Non-pigmented ciliary epithelial cell (primary cell): ENCODE data around the gene ZCCHC17.
"Not testable (repeated sequence)": the region's sequence is repeated elsewhere in the genome, so short reads cannot be mapped to it uniquely, and the experiment has no call there.

Experiments used
- DNase-seq: peaks from one replicate; pipeline ENCODE4 v3.0.0-alpha.2; 2010; ENCODE audit warnings: low read depth

Gene ZCCHC17, protein sequence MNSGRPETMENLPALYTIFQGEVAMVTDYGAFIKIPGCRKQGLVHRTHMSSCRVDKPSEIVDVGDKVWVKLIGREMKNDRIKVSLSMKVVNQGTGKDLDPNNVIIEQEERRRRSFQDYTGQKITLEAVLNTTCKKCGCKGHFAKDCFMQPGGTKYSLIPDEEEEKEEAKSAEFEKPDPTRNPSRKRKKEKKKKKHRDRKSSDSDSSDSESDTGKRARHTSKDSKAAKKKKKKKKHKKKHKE

DNA sequence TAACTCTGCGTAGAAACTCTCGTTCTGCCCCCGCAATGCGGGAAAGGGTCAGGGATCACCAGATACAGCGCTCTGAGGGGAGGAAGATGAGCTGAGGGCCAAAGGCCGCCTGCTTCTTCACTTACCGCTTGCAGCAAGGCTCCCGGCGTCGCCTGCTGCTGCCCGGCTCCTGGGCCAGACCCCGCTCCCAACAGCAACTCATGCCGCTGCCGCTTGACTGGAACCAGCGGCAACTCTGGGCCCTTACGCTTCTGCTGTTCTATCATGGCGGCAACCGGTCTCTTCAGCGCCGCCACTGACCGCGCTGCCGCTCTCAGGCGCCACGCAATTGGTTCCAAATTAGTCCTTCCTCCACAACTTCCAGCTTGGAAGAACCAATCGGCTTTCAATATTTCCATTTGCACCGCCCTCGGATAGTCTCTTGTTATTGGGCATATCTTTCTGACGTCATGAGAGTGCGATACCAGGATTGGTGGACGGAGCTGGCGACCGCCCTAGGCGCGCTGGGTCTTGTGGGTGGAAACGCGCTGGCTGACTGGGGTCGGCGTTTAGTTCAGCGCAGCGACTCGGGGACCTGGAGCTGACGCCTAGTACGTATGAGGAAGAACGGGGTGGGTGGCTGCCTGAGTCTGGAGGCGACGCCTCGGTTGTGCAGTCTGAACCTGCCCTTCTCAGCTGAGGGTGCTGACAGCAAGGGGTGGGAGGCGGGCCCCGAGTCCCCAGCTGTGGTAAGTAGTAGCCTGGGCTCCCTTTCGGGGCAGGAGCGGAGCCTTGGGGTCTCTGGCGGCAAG, at the start of gene ZCCHC17, which contains the start of gene SNRNP40:
ZCCHC17 (plus strand) TSS at position 547 of the 791 bp plus-strand sequence. CDS start 13,067 bp downstream, outside the sequence.
SNRNP40 (minus strand) TSS at position 303 of the 791 bp plus-strand sequence; CDS start at position 266, 37 bp downstream.
- DNase-seq = peak; percentile 97

DNA sequence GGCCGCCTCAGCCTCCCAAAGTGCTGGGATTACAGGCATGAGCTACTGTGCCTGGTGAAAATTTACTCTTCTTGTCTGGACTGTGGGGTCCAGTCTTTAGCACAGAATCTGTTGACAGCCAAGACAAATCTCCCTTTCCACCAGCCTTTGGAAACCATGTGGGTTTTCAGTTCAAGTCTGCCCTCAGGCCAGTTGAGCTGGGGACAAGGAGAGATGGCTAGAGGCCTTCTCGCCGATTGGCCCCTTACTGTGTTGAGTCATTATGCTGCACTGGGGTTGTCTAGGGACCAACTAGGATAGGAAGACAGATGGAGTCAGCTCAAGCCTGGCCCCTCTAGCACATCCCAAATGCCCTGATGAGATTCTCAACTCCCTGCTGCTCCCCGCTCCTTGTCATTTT, 48.6 kb upstream of the ZCCHC17 start:
- DNase-seq = no peak

DNA sequence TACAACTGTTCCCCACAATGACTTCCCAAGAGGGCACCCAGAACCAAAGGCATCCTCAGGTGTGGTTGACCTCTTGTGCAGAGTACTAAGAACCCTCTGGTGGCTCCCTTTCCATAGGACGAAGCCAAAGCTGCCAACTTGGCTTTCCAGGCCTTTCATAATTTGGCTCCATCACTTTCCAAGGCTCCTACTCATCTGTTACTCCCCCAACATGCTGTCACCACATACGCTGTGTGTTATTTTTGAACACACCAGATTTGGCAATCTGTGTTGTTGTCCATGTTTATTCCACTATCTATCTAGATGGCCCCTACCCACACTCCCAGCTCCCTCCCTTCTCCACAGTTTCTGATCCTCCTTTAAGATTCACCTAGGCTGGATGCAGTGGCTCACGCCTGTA, 47.0 kb upstream of the ZCCHC17 start:
- DNase-seq = no peak

DNA sequence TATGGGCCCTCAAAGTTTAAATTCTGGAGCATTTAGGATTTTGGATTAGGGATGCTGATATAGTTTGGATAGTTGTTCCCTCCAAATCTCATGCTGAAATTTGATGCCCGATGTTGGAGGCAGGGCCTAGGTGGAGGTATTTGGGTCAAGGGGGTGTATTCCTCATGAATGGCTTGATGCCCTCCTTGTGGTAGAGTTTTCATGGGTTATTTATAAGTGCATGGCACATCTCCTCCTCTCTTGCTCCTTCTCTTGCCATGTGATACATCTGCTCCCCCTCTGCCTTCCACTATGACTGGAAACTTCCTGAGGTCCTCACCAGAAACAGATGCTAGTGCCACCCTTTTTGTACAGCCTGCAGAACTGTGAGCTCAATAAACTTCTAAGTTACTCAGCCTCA, 39.6 kb upstream of the ZCCHC17 start:
- DNase-seq = no peak

DNA sequence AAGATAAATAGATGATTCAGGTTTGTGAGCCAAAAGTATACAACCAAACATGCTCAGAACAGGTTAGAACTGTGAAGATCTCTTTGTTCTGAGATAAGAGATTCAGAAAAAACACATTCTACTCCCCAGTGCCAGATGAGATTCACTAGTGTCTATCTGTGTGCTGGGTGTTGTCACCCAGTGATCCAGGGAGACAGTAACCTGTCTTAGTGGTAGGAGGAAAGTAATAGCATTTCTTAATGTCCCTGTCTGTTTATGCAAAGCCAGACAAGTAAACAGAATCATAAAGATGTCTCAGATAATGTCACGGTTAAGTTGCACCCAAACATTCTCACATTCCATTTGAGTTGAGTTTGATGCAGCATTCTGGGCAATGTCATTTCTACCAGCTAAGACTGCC, 38.3 kb upstream of the ZCCHC17 start:
- no peak for DNase-seq

DNA sequence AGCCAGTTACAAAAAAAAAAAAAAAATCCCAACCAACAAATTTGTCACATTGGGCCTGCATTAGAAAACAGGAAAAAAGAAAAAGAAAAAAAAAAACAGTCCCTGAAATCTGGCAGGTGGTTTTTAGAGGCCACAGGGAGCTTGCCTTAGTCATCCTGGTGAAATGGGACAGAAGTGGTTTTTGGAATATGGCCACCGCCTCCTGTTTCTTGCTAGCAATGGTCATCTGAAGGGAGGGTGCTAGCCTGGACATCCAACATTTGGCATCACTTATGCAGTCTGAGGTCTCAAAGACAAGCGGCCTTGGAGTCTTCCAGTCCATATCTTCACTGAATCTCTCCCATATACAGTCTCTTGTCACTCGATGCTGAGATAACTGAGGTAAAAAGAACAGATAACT, 37.1 kb upstream of the ZCCHC17 start:
- DNase-seq = no peak

DNA sequence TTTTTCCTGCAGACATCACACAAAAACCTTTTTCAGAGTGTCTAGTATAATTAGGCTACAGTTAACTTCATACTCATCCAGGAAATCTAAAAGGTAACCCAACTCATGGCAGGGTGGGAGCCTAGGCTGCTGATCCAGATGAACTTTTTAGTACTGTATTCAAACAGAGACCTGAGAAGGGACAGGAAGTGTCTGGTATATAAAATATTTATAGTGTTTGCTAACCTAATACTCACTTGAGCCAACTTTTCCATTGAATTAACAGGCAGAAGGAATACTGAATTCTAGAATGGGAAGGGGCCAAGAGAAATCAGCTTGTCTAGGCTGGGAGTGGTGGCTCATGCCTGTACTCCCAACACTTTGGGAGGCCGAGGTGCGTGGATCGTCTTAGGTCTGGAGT, 34.9 kb upstream of the ZCCHC17 start:
- no peak for DNase-seq

DNA sequence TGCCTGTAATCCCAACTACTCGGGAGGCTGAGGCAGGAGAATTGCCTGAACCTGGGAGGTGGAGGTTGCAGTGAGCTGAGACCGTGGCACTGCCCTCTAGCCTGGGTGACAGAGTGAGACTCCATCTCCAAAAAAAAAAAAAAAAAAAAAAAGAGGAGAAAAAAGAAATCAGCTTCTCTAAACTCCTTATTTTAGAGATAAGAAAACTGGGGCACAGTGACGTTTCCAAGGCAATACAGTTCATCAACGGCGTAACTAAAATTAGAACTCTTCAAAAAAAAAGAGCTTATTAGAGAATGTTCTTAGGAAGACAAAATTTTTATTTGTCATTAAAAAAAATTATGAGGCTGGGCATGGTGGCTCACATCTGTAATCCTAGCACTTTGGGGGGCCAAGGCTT, 34.4 kb upstream of the ZCCHC17 start:
- DNase-seq = not testable (repeated sequence)

DNA sequence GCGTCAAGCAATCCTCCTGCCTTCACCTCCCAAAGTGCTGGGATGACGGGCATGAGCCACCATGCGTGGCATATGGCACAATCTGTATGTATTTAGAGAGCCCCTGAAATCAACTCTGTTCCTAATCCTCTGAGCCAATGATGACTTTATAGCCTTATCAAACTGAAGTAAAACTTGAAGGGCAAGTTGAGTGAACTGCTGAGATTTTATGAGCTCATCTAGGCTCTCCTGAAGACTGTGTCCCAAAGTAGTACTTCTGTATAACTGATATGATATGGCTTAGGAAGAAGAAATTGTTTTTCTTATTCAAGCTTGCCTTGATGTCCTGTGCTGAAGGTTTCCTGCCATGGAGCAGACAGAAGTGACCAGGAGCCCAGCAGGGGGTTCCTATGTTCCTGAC, 33.4 kb upstream of the ZCCHC17 start:
- DNase-seq = no peak

DNA sequence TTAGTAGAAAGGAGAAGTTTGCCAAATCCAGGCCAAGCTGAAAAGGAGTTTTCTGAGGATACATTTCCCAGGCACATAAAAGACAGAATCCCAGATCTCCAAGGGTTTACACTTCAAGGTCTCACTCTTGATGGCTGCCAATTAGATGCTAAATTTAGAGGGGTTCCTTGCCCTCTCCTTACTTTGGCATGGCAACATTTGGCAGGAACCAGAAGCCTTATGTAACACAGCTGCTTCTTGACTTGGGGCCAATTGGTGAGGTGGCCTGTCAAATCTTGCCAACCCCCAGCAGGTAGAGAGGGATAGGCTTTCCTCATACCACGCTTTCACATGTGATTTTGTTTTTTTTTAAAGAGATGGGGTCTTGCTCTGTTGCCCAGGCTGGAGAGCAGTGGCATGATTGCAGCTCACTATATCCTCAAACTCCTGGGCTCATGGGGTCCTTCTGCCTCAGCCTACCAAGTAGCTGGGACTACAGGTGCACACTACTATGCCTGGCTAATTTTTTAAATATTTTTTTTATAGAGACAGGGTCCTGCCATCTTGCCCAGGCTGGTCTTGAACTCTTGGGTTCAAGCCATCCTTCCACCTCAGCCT, 31.9 kb upstream of the ZCCHC17 start:
- DNase-seq = no peak

DNA sequence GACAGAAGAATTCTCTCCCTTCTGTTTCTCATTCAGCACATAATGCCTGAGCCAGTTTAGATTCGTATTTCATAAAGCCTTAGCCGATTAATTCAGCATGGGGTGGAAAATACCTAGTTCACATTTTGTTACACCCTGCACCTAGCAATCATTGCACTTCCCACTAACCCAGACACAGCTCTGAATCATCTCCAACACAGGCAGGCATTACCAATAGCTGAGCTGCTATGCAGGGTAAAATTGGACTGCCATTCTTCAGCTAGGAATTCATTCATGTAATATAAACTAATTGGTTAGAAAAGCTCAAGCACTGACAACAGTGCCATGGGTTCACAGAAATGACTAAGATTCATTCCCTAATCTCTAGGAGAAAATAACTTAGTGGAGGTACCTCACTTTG, 30.3 kb upstream of the ZCCHC17 start:
- DNase-seq = no peak

DNA sequence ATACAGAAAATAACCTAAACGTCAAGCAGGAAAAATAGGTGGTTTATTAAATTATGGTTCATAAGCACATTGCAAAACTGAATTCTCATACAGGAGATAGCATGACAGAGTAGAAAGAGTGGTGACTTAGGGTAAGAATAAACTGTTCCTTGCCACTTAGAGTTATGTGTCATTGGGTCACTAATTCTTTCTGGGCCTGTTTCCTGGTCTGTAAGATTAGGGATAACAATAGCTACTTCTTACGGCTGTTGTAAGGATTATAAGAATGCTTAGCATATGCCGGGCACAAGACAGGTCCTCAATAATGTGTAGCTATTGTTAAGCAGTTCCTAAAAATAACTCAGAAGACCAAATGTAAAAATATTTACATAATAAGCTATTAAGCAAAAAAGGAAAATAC, 24.5 kb upstream of the ZCCHC17 start:
- DNase-seq = no peak

DNA sequence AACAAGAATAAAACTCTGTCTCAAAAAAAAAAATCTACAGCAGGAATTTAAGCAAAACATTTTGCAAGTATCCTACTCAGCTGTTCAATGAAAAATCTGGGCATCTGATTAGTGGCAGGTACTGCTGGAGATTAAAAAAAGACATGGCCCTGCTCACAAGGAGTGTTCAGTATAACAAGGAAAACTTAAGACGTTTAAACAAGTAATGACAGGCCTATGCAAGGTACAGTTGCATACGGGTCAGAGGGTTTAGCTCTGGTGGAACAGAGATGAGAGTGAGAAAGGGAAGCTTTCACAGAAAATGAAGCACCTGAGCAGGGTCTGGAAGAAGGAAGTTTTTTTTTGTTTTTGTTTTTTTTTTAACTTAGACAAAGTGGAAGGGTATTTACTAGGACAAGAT, 23.2 kb upstream of the ZCCHC17 start:
- no peak for DNase-seq

DNA sequence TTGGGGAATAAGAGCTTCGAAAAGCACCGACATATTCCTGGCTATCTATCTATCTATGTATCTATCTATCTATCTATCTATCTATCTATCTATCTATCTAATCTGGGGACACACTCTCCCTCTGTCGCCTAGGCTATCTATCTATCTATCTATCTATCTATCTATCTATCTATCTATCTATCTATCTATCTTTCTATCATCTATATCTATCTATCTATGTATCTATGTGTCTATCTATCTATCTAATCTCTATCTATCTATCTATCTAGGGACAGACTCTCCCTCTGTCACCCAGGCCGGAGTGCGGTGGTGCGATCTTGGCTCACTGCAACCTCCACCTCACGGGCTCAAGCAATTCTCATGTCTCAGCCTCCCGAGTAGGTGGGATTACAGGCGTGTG, 14.4 kb upstream of the ZCCHC17 start:
- not testable (repeated sequence) for DNase-seq

DNA sequence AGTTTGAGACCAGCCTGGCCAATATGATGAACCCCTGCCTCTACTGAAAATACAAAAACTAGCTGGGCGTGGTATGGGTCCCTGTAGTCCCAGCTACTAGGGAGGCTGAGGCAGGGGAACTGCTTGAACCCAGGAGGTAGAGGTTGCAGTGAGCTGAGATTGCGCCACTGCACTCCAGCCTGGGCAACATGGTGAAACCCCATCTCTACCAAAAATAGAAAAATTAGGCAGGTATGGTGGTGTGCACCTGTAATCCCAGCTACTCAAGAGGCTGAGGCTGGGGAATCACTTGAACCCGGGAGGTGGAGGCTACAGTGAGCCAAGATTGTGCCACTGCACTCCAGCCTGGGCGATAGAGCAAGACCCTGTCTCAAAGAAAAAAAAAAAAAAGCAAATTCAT, 9.0 kb upstream of the ZCCHC17 start:
- not testable (repeated sequence) for DNase-seq

DNA sequence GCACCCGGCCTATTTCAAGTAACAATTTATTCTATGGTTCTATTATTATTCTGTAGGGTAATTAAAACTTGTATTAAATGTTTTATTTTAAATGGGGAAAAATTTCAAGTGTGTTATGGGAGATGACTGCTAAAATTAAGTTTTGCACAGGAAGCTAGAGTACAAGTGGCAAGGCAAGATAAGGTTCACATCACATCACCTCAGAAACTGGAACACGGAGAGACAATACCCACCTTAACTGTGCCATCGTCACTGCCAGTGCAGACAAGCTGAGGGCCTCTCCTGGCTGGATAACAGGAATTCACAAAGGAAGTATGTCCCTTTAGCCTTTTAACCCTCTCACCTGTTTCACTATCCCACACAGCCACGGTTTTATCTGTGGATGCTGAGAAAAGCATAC, 7.8 kb upstream of the ZCCHC17 start:
- no peak for DNase-seq

DNA sequence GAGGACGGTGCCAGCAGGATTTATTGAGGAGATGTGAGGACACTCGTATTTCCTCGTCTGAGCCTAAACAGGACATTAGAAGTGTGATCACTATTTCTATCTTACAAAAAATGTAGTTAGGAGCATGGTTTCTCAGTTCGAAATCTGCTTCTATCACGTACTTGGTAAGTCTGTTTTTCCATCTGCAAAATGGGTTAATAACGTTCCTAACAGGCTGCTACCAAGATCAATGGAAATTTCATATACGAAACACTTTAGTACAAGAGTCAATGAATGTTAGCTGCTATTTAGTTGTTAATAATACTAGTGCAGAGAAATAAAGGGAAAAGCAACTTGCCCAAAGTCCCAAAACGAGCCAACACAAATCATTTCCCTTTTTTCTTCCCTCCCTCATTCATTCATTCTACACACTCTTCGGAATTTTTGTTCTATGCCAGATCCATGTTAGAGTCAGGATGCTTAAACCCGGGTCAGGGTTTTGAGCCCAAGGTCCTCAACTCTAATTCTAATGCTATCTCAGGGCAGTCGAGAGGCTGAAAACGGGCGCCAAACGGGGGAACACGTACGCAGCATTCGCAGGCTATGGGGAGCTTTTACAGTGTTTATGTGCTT, 852 bp upstream of the ZCCHC17 start:
- no peak for DNase-seq

DNA sequence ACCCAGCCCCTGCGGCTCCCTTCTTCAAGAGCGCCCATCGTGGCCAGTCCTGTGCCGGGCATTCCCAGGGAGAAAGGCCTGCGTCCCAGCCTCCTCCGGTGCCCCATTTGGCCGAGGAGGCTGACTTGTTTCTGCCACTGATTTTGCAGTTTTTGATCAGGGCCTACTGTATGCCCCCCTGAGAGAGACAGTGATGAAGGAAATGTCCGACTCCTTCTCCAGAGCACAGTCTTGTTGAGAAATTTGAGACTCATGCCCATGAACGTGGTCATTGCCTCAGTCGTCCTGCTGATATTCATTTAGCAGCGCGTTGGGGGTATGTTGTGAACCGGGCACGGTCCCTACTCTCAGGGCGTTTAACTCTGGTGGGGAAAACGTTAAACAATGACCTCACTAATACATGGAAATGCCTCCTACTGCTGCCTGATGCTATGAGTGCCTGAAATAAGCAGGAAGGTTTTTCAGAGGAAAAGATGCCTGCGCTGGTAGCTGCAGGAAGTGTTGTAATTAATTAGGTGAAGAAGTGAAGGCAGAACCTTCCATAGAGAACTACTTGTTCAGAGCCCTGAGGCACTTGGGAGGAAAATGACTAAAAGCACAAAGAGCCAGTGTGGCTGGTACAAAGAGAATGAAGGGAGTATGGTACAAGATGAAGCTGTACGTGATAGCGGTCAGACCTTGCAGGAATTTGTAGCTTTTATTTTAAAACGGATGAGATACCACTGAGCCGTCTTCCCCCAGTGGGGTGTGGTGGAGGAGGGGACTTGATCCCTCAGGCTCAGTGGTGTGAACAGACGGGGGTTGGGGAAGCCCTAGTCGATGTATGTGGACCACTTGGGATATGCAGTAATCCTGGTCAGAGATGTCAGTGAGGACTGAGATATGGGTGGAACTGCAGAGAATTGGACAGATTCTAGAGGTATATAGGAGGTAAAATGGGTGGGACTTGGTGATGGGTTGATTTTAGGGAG, 730 bp downstream of the ZCCHC17 start:
- DNase-seq = no peak

DNA sequence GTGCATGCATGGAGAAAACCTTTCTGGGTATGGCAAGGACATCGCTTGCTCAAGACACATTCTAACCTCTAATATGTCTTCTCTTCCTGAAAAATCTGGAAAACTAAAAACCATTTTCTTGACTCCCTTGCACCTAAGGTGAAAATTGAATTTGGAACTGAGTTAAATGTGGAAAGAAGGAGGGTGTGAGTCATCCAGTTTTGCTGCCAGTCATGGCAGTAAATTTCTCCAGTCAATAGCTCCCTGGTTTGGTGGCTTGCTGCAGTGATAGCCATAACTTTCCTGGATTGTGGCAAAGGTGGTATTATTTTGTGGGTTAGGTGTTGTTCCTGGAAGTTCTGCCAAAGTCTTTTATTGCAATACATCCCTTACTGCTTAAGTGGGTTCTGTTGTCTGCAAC, 2.5 kb downstream of the ZCCHC17 start:
- no peak for DNase-seq

DNA sequence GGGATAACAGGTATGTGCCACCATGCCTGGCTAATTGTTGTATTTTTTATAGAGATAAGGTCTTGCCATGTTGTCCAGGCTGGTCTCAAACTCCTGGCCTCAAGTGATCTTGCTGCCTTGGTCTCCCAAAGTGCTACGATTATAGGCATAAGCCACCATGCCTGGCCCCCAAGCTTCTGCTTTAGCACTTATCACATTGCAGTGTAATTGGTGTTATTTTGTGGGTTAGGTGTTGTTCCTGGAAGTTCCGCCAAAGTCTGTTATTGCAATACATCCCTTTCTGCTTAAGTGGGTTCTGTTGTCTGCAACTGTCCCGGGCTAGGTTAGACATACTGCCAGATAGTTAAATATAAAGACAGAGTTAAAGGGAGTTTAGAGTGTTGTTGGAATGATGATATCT, 3.4 kb downstream of the ZCCHC17 start:
- no peak for DNase-seq

DNA sequence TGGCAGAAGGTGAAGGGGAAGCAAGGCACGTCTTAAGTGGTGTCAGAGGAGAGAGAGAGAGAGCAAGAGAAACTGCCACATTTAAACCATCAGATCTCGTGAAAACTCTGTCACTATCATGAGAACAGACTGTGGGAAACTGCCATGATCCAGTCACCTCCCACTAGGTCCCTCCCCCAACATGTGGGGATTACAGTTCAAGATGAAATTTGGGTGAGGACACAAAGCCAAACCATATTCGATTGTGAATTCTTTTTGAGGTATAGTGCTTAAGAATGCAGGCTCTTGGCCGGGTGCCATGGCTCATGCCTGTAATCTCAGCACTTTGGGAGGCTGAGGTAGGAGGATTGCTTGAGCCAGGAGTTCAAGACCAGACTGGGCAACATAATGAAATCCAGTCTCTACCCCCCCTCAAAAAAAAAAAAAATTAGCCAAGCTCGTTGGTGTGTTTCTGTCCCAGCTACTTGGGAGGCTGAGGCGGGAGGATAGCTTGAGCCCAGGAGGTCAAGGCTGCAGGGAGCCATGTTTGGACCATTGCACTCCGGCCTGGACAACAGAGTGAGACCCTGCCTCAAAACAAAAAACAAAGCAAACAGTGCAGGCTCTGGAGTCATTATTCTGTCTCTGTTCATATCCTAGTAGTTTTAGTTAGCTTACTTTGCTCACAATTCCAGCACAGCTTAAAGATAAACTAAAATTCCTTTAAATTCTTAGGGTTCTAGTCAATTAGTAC, 6.0 kb downstream of the ZCCHC17 start:
- no peak for DNase-seq
